Naive B cell (primary cell): ENCODE data around the gene NFIC. TPM values are rescaled to one million over a fixed set of nuclear protein-coding genes. Genes with fewer than 3 reads are reported as not detected.

ENCODE experiments used
- ATAC-seq, 2 donors: fragments of 150-1000 bp; cut with Tn5 transposase; 2 replicates each; pipeline ENCODE4 v1.10.0; 2021; ENCODE audit warnings: low read depth in 2 of 2, mild to moderate bottlenecking in 2 of 2, moderate library complexity in 2 of 2
- DNase-seq: peaks from one replicate; pipeline ENCODE4 v3.0.0; 2022
- H3K27ac Mint-ChIP-seq, 6 donors: one replicate each; pipeline ENCODE4 v1.8.0; 2020 to 2022; ENCODE audit warnings: mild to moderate bottlenecking in 6 of 6, mixed read lengths in 6 of 6, moderate library complexity in 5 of 6, inconsistent platforms in 2 of 6
- H3K27me3 Mint-ChIP-seq, 3 donors: one replicate each; pipeline ENCODE4 v1.8.0; 2021 to 2022; ENCODE audit warnings: mixed read lengths in 3 of 3, mild to moderate bottlenecking in 1 of 3
- H3K36me3 Mint-ChIP-seq, 2 donors: one replicate each; pipeline ENCODE4 v1.8.0; 2020 to 2022; ENCODE audit warnings: mixed read lengths in 2 of 2, inconsistent platforms in 1 of 2, mild to moderate bottlenecking in 1 of 2
- H3K4me1 Mint-ChIP-seq, 3 donors: one replicate each; pipeline ENCODE4 v1.8.0; 2020 to 2022; ENCODE audit warnings: mixed read lengths in 3 of 3, inconsistent platforms in 1 of 3, mild to moderate bottlenecking in 1 of 3, moderate library complexity in 1 of 3
- H3K4me3 Mint-ChIP-seq, 8 donors: one replicate each; pipeline ENCODE4 v1.8.0; 2020 to 2022; ENCODE audit warnings: mild to moderate bottlenecking in 8 of 8, mixed read lengths in 8 of 8, moderate library complexity in 8 of 8, inconsistent platforms in 2 of 8
- H3K9me3 Mint-ChIP-seq, 7 donors: one replicate each; pipeline ENCODE4 v1.8.0; 2020 to 2022; ENCODE audit warnings: mixed read lengths in 7 of 7, mild to moderate bottlenecking in 5 of 7, inconsistent platforms in 2 of 7, moderate library complexity in 1 of 7
- polyA plus RNA-seq, 6 donors: library from polyadenylated mRNA; unstranded; fragments of 300-500 nt; fragmentation: Illumina TruSeq; gene quantifications; one replicate each; pipeline ENCODE4 v1.2.3, GENCODE V29; 2021; ENCODE audit warnings: low read depth in 6 of 6

Gene NFIC
- polyA plus RNA-seq, 6 donors from 2014 or later: 3.4 to 11.4 (median 5.3) TPM; not detected in 1

DNA sequence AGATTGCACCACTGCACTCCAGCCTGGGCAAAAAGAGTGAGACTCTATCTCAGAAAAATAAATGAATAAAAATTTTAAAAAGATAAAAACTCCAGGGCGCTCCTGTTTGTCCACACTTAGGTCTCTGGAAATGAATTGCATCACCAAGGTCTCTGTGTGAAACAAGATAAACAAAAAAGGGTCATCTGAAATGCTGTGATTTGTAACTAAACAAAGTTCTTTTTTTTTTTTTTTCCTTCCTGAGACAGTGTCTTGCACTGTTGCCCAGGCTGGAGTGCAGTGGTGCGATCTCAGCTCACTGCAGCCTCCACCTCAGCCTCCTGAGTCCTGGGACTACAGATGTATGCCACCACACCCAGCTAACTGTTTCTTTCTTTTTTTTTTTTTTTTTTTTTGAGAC, 151.3 kb downstream of the NFIC start:
- DNase-seq: no peak
- Mint-ChIP-seq H3K27ac (peak overlapping the region in 1 of 6 donors; percentile 65), H3K9me3 (no peaks in the 10 kb centered on the region), H3K4me1 (peaks cover 30 to 53% (median 42%) of the 10 kb centered on the region in 3 donors), H3K4me3 (no peak overlapping the region), H3K36me3 (peaks cover 0 to 4% of the 10 kb centered on the region in 2 donors), H3K27me3 (no peaks in the 10 kb centered on the region)
- no peak for ATAC-seq

DNA sequence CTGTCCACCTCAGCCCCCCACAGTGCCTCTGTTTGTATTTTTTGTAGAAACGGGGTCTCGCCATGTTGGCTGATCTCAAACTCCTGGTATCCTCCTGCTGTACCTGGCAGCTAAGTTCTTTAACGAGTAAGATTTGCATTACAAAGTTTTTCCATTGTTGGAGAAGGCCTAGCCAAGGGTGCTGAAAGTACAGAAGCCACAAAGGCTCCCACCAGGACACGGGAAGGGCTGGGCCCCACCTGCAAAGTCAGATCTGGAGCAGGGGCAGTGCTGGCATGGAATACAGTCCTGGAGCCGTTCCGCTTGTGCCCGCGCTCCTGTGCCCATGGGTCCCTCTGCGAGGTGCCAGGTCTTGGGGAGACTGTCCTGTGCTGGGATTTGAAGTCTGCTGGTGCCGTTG, 151.9 kb downstream of the NFIC start:
- no peak overlapping the region for H3K4me3 Mint-ChIP-seq

DNA sequence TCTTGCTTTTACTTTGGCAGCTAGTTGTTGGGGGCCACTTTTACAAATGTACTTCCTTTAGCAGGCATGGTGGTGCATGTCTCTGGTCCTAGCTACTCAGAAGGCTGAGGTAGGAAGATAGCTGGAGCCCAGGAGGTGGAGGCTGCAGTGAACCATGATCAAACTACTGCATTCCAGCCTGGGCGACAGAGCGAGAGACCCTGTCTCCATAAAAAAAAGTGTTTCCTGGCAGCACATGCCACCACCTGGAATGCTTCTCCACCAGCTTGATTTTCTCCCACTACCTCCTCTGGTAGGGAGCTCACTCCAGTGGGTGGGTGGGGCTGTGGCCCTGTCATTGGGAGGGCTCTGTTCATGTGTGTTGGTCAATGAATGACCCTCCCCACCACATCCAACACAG, 152.3 kb downstream of the NFIC start:
- no peaks in the 10 kb centered on the region for H3K27me3 Mint-ChIP-seq
- peaks cover 29 to 50% (median 40%) of the 10 kb centered on the region in 3 donors for H3K4me1 Mint-ChIP-seq
- ATAC-seq (no peak), DNase-seq (no peak)
- H3K9me3 Mint-ChIP-seq: no peaks in the 10 kb centered on the region
- peak overlapping the region in 2 of 6 donors; percentile 70 to 82 for H3K27ac Mint-ChIP-seq
- H3K36me3 Mint-ChIP-seq: peaks cover 0 to 4% of the 10 kb centered on the region in 2 donors
- no peak overlapping the region for H3K4me3 Mint-ChIP-seq

More for the DNA sequence above, 151.9 kb downstream of the NFIC start:
- Mint-ChIP-seq H3K36me3 (peaks cover 0 to 4% of the 10 kb centered on the region in 2 donors), H3K27ac (peak overlapping the region in 1 of 6 donors; percentile 70), H3K27me3 (no peaks in the 10 kb centered on the region), H3K9me3 (no peaks in the 10 kb centered on the region), H3K4me1 (peaks cover 30 to 53% (median 42%) of the 10 kb centered on the region in 3 donors)
- ATAC-seq (no peak), DNase-seq (no peak)

Other genes with a start within 250 kb of the NFIC start
- gene GNA15, start 230.6 kb upstream of the NFIC start, polyA plus RNA-seq: under 1 TPM in 3 of 6 donors, not detected in 3; 0.21 to 0.59 (median 0.53) TPM
- gene S1PR4, start 187.8 kb upstream of the NFIC start, polyA plus RNA-seq: 100 to 1,000 TPM; 307 to 524 (median 405) TPM
- 10 to 100 TPM; 17.1 to 47.6 (median 29.2) TPM for gene NCLN, start 180.7 kb upstream of the NFIC start, polyA plus RNA-seq
- not detected for gene CELF5, start 141.9 kb upstream of the NFIC start, polyA plus RNA-seq
- 1 to 10 TPM in 1 of 6 donors, under 1 TPM in 3, not detected in 2; 0.50 to 1.2 (median 0.72) TPM for gene SMIM24, start 113.9 kb downstream of the NFIC start, polyA plus RNA-seq
- gene SMIM44, start 116.9 kb downstream of the NFIC start, polyA plus RNA-seq: not detected
- 10 to 100 TPM in 2 of 6 donors, 1 to 10 TPM in 4; 6.6 to 11.5 (median 7.4) TPM for gene DOHH, start 134.1 kb downstream of the NFIC start, polyA plus RNA-seq
- 10 to 100 TPM in 4 of 6 donors, 1 to 10 TPM in 2; 5.8 to 20.0 (median 10.7) TPM for gene FZR1, start 139.7 kb downstream of the NFIC start, polyA plus RNA-seq
- under 1 TPM in 1 of 6 donors, not detected in 5; 0.56 TPM for gene TEKTIP1, start 172.6 kb downstream of the NFIC start, polyA plus RNA-seq
- gene MFSD12, start 191.0 kb downstream of the NFIC start, polyA plus RNA-seq: 10 to 100 TPM; 19.1 to 37.6 (median 26.7) TPM
- gene HMG20B, start 206.4 kb downstream of the NFIC start, polyA plus RNA-seq: 10 to 100 TPM; 36.4 to 46.9 (median 44.3) TPM
- 1 to 10 TPM in 1 of 6 donors, under 1 TPM in 4, not detected in 1; 0.06 to 1.0 (median 0.21) TPM for gene GIPC3, start 218.9 kb downstream of the NFIC start, polyA plus RNA-seq
- 10 to 100 TPM; 15.9 to 32.5 (median 22.7) TPM for gene TBXA2R, start 240.3 kb downstream of the NFIC start, polyA plus RNA-seq